Fibroblast of gingiva (primary cell): ENCODE measurements around the gene GOPC.
A peak's percentile ranks its signal among the peaks of the same experiment; 100 is the strongest.
"Not testable (repeated sequence)": the region's sequence is repeated elsewhere in the genome, so short reads cannot be mapped to it uniquely, and the experiment has no call there.

Experiments used
- DNase-seq: peaks from one replicate; pipeline ENCODE4 v3.0.0-alpha.2; 2011; ENCODE audit warnings: low read depth

Gene GOPC

DNA sequence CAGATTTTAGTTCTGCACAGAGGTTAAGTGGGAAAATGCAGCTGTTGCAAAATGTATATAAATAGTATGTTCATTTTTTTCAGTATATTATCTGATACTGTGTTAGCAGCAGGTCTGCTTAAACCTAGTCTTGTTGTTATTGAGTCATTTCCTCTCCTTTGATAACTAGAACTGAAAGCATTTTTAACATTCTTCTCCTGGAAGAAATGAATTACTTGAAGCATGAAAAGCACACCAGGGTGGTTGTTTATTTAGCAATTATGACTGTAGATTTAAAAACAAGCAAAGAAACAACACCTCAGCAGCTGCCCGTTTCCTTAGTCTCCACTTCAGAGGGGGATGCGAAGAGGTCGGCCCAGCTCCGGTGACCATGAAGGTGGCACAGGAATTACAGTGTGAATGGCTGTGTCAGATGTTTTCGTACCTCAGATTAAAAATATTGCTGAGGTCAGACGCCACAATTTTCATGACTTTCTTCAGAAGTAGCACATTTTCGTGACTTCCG is 53.5 kb downstream of the GOPC start:
- no peak for DNase-seq

DNA sequence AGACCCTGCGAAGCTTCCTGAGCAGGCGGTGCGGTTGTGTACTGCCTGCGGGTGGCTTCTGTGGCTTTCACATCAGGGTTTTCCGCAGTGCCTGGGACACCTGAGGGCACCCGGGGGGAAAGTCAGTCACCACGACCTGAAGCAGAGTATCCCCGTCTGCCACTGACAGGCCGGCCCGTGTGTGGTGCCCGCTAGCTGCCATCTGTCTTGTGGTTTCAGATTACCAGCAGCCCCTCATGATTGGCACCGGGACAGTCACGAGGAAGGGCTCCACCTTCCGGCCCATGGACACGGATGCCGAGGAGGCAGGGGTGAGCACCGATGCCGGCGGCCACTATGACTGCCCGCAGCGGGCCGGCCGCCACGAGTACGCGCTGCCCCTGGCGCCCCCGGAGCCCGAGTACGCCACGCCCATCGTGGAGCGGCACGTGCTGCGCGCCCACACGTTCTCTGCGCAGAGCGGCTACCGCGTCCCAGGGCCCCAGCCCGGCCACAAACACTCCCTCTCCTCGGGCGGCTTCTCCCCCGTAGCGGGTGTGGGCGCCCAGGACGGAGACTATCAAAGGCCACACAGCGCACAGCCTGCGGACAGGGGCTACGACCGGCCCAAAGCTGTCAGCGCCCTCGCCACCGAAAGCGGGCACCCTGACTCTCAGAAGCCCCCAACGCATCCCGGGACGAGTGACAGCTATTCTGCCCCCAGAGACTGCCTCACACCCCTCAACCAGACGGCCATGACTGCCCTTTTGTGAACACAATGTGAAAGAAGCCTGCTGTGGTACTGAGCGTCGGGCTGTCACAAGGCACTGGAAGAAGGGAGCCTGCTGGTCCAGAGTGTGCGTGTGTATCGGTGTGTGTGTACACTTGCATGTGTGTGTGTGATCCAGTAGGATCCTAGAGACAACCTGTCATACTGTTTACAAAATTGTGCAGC is 54.4 kb downstream of the GOPC start:
- peak; percentile 59 for DNase-seq

DNA sequence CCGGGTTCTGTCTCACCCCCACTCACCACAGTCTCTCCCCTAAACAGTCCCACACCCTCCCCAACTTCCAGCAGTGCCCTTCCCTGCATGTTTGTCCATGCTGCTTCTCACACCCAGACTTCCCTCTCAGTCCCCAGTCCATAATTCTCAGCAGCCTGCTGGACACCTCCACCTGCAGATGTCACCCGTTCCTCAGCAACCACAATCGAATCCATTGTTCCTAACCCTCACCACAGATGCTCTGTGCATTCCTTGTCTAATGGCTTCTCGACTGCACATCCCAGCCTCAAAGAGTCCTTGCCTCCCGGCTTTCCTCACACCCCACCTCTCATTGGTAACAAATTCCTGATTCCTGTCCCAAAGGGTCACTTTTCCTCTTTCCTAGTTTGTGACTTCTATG is 55.6 kb downstream of the GOPC start:
- DNase-seq: no peak

DNA sequence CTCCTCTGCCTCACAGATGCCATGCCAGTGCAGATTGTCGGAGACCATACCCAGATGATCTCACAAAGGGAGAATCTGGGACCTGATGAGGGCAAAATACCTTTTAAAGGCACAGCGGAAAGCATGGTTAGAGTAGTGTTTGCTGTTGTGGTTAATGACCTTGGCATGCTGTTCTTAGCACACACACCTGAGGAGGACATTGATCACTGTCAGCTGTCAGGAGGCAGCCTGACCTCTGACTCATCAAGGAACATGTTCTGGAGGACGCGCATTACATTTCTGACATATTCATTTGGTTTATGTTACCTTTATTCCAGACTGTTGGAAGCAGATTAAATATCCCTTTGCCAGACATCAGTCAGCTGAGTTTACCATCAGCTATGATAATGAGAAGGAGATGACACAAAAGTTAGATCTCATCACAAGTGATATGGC is 57.1 kb downstream of the GOPC start:
- no peak for DNase-seq

DNA sequence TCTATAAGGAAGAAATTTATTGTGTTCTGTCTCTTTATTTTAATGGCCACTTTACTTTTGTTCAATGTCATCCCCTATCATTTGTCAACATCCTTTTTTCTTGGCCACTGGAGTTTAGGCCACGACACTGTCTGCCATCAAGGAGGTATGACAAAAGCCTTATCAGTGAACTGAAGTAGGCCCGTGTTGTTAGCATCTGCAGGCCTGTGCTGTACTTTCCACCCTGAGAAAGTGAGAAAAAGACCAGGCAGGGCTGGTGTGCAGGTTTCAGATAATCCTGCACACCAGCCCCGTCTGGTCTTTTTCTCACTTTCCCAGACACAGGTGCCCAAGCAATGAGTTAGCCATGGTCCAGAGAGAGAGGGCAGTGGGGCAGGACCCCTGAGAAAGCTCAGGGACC is 57.6 kb downstream of the GOPC start:
- no peak for DNase-seq

DNA sequence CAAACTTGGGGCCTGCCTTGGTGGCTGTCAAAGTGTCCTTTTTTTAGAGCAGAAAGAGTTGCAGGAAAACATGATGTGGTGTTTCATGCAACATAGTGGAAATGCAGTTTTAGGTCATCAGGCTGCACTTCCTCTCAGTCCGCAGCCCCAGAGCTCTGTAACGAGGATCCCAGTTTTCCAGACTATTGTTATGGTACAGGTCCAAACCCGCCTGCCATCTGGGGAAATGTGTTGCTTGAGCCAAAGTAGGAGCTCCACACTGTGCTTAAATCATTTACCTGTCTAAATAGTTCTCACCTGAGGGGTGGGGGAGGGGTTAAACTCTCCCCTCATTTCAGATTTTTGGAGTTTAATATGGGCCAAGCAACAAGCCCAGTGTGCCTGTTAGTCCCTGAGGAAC is 59.8 kb downstream of the GOPC start:
- no peak for DNase-seq

DNA sequence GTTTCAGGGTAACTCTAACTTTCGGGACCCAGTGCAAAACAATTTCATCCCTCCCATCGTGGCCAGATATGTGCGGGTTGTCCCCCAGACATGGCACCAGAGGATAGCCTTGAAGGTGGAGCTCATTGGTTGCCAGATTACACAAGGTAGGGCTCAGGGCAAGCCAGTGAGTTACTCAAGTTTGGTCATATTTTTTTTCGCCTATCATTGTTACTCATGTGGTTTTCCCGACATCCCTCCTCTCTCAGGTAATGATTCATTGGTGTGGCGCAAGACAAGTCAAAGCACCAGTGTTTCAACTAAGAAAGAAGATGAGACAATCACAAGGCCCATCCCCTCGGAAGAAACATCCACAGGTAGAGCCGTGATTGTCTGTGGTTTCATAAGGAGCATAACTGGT is 61.6 kb downstream of the GOPC start:
- no peak for DNase-seq

DNA sequence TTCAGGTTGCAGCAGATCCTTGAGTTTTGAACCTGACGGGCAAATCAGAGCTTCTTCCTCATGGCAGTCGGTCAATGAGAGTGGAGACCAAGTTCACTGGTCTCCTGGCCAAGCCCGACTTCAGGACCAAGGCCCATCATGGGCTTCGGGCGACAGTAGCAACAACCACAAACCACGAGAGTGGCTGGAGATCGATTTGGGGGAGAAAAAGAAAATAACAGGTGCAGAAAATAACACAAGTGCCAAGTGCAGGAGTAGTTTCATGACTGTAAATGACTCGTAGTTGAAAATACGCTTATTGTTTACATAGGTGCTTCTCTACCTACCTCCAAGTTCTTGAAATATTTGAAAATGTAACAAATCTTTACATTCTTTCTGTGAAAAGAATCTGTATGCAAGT is 63.7 kb downstream of the GOPC start:
- DNase-seq: no peak

DNA sequence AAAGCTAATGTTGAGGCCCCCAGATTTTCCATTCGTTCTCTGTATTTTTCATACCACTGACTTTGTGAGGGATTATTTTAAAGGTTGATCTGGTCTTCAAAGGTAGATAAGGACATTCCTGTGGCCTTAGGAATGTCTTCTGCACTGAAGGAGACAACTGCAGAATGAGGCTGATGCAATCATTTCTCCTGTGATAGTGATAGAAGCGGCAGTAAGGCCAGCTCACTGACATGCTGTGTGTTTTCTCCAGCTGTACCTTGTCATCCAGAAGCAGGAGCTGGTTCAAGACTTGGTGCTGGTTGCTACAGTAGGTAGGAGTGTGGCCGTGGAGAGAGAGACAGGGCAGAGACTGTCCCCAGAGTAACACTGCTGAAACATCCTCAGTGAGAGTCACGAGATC is 66.0 kb downstream of the GOPC start:
- no peak for DNase-seq

DNA sequence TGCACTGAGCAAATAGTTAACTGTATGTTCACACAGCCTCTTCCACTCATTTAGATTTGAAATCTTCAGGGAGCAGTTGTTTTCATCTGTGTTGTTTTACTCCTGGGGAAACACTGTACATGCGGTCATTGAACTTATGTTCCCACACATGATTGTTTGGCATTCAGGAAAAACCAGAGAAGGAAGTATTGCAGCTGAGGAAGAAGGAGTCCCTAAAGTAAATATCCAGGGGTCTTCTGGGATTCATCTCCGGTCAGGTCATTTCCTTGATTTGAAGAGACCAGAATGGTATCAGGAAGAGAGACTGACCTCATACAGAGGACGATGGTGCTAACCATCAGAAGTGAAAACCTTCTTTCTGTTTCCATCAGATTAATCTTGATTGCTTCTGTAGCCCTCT is 67.3 kb downstream of the GOPC start:
- no peak for DNase-seq

DNA sequence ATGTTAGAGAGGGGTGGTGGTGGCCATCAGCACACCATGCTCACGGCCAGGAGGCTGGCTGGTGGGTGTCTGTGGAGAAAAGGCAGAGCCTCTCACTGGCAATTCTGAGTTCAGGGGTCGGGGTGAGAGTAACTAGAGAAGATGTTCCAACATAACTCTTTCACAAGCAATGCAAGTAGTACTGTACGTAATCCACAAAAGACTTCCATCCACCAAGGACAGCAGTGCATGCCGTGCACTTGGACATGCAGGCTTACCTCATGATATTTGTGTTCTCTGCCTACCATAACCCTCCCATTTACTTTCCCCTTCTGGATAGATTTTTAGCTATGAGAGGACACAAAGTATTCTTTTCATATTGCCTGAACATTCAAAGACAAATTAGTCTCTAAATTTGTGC is 68.5 kb downstream of the GOPC start:
- DNase-seq: no peak

DNA sequence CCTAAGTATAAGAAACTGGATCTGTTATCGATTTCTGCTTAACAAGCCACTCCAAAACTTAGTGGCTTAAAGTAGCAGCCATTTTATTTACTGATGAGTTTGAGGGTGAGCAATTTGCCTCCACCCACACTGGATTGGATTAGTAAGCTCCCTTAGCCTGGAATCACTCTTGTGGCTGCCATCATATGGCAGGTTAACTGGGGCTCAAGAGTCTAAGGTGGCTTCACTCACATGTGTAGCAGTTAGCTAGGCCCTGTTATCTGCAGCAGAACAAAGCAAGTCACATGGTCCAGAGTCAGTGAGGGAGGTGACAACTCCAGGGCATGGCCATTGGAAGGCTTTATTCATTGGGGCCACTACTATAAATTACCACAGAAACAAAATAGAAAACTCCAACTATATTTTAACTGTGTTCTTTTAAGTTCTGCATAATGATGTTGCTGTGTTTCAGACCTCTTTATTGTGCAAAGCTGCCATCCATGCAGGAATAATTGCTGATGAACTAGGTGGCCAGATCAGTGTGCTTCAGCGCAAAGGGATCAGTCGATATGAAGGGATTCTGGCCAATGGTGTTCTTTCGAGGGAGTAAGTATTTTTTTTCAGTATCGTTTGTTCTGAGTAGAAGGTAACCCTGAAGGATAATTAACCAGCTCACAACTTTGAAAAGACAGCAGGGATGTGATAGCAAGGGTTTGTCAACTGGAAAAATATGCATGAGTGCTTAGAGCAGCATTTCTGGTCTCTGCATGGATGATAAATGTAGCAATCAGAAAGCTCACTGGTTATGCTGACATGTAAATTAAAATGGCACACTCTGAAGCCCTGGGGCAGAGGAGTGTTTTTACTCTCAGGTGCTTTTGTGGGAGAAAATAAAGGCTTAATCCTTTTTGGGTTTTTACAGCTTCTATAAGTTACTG is 70.2 kb downstream of the GOPC start:
- DNase-seq: no peak

DNA sequence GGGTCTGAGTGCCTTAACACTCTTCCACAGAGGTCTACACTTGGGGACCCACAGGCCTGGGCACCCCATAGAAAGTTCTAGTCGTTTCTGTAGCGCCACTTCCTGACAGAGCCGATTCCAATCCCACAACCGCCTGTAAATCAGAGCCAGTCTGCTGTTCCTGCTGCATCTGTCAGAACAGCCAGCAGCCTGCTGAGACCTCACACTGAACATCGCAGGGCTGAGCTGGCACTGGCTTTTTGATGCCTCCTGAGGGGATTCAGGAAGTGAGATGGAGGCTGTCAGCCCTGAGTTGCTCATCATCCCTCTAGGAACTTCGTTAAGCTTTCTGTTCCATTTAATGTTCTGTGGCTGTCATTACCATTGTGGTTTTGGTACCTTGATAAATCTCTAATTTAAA is 71.0 kb downstream of the GOPC start:
- no peak for DNase-seq

DNA sequence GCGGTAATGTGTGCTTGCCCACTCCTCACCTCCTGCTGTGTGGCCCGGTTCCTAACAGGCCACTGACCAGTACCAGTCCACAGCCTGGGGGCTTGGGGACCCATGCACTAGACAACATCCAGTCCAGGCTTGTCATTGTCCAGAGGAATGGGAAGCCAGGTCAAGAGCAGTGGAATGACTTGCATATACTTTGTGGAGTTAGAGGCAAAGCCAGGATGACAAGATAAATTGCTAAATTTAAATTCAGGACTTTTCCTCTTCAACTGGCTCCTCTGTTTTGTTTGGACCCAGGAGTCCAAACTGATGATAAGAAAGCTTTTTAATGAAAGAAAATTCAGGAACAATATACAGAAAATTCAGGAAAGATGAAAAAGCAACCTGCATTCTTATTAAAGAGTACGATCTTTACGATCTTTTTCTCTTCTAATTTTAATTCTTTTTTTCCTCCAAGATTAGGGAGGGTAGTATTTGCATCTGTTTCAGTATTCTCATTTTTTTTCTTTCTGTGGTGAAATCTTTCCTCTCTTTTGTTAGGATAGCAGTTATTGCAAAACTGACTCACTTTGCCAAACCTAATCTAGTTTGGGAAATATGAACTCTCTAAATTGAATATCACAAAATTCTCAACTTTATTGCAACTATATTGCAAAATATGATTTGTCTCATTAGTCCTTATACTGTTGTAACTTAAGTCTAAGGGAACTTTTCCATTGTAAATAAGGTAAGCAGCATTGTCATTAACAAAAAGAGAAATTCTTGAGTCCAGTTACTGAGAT is 71.7 kb downstream of the GOPC start:
- DNase-seq: peak; percentile 75

DNA sequence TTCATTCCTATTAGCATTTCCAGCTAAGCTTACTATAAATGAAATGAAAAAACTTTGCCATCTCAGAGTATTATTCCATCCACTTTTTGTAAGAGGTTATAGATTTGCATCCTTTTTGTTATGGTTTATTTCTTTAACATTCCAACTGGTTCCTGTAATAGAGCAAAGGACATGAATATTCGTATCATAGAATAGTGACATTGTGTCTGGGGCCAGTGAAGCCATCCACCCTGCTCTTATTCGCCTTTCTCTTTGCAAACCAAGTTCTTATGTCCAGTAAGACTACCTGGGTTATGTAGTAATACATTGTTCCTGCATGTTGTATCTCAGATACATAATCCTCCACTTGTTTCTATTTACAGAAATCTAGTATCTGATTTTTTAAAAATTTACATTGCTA is 76.7 kb downstream of the GOPC start:
- no peak for DNase-seq

DNA sequence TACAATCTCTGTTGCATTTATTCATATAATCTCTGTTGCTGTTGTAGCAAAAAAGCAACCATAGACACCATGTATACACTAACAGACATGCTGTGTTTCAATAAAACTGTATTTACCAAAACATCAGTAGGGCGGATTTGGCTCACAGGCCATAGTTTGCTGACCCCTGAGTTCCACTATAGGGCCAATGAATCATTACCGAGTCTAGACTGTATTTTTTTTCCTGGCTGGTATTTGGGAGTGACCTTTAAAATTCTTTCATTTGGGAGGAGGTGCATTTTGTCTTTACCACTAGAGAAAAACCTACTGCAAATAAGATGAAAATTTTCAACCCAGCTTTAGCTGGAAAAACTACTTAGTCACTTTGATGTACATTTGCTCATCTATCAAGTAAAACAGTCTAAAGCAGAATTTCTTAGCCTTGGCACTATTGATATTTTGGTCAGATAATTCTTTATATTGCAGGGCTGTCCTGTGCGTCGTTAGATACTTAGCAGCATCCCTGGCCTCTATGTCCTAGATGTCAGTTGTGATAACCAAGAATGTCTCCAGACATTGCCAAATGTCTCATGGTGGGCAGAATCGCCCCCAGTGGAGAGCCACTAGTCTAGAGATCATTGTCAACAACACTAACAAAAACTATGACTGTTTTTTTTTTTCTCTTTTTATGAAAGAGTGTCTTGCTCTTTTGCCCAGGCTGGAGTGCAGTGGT is 80.4 kb downstream of the GOPC start:
- DNase-seq: no peak

DNA sequence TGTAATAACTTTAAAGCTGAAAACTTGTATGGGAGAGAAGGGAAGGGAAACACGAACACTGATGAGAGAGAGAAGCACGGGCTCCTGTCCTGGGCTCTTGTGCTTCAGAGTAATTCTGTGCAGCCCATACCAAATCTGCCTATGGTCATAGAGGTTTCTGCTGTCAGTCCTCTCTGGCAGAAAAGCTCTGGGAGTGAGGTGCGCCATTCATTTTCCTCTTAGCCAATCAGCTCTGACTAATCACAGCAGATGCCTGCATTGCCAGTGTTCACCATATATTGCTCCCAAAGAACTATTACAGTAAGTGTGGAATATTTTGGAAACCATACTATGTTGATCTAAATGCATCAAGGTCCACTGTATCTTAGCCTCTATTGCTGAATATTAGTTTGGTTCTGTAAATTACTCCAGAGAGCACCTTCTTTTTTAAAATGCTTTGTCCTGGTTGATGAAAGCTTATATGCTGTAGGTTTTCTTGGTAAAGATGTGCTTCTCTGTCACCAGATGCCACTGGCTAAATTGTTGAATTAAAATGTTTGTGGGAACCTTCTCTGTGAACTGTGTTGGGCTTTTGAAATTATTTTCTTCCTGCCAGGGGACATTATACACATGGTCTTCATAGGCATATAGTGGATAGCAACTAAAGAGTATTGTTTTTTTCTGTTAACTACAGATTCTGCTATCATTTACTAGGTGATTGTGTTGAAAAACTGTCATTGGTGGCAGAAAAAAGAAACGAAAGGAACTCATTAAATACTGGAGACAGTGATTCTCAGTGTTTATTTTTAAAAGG is 81.5 kb downstream of the GOPC start:
- no peak for DNase-seq

DNA sequence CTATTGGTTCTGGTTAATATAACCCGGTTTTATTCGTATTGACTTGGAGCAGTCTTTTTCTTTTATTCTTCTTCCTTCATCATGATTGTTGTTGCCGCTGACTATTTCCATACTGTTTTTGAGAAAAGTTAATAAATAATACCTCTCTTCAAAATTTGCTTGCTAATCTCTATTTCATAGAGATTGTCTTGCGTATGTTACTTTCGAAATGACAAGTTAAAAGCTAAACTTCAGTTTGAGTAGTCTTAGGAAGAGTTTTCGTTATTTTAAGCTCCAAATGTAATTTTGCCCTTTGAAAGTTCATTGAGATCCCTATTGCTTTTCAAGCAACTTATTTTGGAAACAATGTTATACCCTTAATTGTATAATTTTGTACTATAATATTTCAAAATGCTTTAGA is 83.4 kb downstream of the GOPC start:
- no peak for DNase-seq

DNA sequence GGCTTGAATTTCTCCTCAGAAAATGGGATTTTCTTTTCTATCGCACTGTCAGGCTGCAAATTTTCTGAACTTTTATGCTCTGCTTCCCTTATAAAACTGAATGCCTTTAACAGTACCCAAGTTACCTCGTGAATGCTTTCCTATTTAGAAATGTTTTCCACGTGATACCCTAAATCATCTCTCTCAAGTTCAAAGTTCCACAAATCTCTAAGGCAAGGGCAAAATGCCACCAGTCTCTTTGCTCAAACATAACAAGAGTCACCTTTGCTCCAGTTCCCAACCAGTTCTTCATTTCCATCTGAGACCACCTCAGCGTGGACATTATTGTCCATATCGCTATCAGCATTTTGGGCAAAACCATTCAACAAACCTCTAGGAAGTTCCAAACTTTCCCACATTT is 84.3 kb downstream of the GOPC start:
- not testable (repeated sequence) for DNase-seq

DNA sequence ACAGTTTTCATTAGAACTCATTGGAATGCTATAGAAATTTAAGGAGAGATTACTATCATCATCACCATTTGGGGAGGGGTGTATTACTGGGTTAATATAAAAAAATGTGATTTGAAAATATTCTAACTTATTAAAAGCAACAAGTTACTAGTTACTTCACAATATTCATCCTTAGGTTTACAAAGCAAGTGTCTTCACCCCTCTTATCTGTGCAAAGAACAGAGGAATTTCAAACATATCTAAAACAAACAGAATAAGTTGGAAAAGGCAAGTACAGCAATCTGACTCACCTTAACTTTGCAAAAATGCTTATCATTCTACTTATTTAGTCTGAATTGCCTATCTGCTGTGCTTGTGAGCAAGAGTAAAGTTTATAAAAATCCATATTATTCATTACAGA is 87.0 kb downstream of the GOPC start:
- DNase-seq: no peak

DNA sequence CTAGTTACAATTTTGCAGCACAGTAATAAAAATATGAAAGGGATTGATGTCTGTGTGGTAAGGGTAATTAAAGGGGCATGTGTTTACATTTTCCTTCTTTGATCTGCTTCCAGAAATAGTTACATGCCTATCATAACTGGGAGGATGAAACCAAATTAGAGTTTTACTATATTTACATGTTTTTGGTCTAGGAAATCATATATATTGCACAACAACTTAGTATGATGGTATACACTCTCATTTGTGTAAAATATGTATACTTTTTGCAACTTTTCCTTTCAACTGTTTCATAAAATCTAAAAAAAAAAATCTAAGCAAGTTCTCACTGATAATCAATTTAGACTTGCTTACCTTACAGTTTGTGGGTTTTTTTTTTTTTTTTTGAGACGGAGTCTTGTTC is 87.7 kb downstream of the GOPC start:
- no peak for DNase-seq
